ENCODE measurements around the gene UMPS.

UMPS gene

DNA sequence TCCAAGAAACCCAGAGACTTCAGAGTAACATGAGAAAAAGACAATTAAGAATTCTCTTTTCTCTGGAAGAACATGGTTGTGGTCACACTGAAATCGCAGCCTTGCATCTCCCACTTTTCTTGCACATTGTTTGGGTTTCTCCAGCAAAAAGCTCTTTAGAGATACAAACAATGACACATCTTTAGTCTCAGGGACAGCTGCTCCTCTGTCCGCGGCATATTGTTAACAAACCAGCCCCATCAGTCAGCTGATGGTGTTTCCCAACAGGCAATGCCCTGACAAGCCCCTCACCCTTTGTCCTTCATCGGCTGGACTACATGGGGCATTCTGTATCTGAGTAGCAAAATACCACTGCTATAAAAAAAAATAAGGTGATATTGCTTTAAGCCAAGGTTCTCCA lies 53.4 kb downstream of the UMPS start:
- peaks cover 14% of the 10 kb centered on the region for H3K27me3 ChIP-seq
- H3K4me3 ChIP-seq (ENCODE audit: low read depth in 1 of 2, low read length in 1 of 2), result no peak overlapping the region
- TF ChIP-seq, protein P1, sequence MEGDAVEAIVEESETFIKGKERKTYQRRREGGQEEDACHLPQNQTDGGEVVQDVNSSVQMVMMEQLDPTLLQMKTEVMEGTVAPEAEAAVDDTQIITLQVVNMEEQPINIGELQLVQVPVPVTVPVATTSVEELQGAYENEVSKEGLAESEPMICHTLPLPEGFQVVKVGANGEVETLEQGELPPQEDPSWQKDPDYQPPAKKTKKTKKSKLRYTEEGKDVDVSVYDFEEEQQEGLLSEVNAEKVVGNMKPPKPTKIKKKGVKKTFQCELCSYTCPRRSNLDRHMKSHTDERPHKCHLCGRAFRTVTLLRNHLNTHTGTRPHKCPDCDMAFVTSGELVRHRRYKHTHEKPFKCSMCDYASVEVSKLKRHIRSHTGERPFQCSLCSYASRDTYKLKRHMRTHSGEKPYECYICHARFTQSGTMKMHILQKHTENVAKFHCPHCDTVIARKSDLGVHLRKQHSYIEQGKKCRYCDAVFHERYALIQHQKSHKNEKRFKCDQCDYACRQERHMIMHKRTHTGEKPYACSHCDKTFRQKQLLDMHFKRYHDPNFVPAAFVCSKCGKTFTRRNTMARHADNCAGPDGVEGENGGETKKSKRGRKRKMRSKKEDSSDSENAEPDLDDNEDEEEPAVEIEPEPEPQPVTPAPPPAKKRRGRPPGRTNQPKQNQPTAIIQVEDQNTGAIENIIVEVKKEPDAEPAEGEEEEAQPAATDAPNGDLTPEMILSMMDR (IDR thresholded peaks at IDR 0.05), result no peak
- no peaks in the 10 kb centered on the region for H3K36me3 ChIP-seq
- no peaks in the 10 kb centered on the region for H3K4me1 ChIP-seq (ENCODE audit: control insufficient read depth in 1 of 2, insufficient read depth in 1 of 2, low read depth in 1 of 2, low read length in 1 of 2)
- no peaks in the 10 kb centered on the region for H3K9me3 ChIP-seq
- no peak overlapping the region for H3K27ac ChIP-seq

DNA sequence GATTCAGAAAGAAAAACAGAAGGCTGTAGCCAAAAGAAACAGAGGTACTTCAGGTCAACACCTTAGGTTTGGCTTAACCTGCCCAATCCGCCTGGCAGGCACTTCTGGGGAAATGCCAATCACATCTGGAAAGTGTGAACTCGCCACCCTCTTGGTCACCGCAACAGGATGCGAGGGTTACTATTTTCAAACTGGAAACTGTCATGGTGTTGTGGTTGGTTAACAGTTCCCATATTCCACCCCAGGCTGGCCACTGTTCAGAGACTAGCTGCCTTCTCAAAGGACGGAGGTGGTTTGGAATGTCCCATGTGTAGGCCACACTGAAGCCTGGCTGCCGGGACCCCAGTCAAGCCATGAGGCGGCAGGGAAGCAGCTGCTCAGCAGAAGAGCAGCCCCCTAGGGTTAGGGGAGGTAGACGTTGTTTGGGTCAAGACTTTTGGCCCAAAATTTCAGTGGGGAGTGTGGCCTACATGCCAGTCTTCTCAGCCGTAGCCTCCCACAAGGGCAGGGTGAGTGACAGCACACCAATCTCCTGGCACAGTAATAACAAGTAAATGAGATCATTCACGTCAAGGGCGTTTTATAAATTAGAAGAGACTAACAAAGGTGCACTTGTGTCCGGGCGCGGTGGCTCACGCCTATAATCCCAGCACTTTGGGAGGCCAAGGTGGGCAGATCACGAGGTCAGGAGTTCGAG lies 54.6 kb downstream of the UMPS start:
- Histone ChIP-seq H3K9me3 (no peaks in the 10 kb centered on the region), H3K27ac (no peak overlapping the region), H3K36me3 (no peaks in the 10 kb centered on the region), H3K27me3 (peaks cover 14% of the 10 kb centered on the region), H3K4me3 (ENCODE audit: low read depth in 1 of 2, low read length in 1 of 2) (no peak overlapping the region), H3K4me1 (ENCODE audit: control insufficient read depth in 1 of 2, insufficient read depth in 1 of 2, low read depth in 1 of 2, low read length in 1 of 2) (no peaks in the 10 kb centered on the region)
- TF ChIP-seq, protein P1 (IDR thresholded peaks at IDR 0.05), result no peak

DNA sequence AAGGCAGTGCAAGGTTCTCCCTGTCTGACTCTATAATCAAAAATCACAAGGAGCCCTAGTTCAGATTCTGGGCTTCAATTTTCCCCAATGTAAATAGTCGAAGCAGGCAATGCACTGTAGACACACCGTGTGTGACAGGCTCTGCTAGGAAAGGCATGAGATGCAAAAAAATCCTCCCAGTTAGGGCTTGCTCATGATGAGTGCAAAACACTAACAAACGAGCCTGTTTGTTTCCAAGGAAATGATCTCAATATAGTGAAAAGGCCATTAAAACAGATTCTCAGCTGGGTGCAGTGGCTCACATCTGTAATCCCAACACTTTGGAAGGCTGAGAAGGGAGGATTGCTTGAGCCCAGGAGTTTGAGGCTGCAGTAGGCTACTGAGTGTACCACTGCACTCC lies 55.7 kb downstream of the UMPS start:
- TF ChIP-seq, protein P1 (IDR thresholded peaks at IDR 0.05), result no peak
- no peaks in the 10 kb centered on the region for H3K9me3 ChIP-seq
- H3K36me3 ChIP-seq, result no peaks in the 10 kb centered on the region
- H3K27me3 ChIP-seq, result peaks cover 17% of the 10 kb centered on the region
- H3K27ac ChIP-seq, result no peak overlapping the region
- H3K4me1 ChIP-seq (ENCODE audit: control insufficient read depth in 1 of 2, insufficient read depth in 1 of 2, low read depth in 1 of 2, low read length in 1 of 2), result no peaks in the 10 kb centered on the region
- H3K4me3 ChIP-seq (ENCODE audit: low read depth in 1 of 2, low read length in 1 of 2), result no peak overlapping the region

DNA sequence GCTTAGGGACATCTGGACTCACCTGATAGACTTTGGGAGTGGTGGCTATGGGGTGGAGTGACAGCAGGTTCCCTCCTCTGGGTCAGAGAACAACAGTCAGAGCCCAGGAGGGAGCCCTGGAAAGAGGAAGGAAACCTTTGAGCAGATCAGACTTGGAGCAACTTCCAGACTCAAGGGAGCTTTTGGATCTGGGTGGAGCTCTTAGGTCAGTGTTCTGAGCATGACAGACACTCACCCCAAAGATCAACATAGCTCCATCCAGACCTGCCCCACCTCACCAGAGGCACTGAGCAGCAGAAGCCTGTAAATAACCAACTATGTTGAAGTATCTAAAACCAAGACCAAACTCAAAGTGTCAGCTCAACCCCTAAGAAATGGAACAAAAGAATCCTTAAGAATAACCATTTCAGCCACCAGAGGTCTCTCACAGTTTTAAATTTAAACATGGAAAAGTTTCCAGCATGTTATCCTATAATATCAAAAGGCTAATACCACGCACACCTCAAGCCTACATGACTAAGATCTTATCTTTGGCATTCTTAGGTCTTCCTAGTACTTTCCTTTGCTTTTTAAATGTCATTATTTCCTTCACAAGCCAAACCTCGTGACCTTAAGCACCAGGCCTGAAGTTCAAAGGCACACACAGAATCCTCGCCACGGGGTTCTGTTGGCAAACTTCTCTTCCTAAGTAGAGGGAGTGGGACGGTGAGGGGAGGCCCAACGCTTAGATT lies 56.4 kb downstream of the UMPS start:
- Histone ChIP-seq H3K27ac (no peak overlapping the region), H3K9me3 (no peaks in the 10 kb centered on the region), H3K4me3 (ENCODE audit: low read depth in 1 of 2, low read length in 1 of 2) (no peak overlapping the region), H3K36me3 (no peaks in the 10 kb centered on the region), H3K27me3 (peaks cover 21% of the 10 kb centered on the region), H3K4me1 (ENCODE audit: control insufficient read depth in 1 of 2, insufficient read depth in 1 of 2, low read depth in 1 of 2, low read length in 1 of 2) (no peaks in the 10 kb centered on the region)
- TF ChIP-seq, protein P1 (IDR thresholded peaks at IDR 0.05), result no peak

DNA sequence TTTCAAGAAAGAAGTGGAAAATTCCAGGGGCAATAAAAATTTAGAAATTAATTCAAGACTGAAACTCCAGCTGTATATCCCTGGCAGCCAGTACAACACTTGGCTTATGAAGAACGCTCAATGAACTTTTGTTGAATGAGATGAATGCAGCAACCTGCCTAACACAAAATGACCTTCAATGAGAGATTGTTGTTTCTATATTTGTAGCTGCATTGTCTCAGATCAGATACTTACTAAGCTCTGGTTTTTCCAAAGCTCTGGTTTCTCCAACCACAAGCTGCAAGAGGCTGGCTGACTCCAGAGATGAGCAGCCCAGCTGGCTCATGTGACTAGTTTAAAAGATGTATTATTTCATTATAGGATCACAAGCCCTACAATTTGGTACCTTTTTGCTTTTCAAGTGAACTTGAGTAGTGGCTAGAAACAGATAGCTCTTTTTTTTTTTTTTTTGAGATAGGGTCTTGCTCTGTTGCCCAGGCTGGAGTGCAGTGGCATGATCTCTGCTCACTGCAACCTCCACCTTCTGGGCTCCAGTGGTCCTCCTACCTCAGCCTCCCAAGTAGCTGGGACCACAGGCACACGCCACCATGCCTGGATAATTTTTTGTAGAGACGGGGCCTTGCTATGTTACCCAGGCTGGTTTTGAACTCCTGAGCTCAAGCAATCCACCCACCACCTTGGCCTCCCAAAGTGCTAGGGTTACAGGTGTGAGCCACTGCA lies 57.4 kb downstream of the UMPS start:
- no peak overlapping the region for H3K27ac ChIP-seq
- no peaks in the 10 kb centered on the region for H3K4me1 ChIP-seq (ENCODE audit: control insufficient read depth in 1 of 2, insufficient read depth in 1 of 2, low read depth in 1 of 2, low read length in 1 of 2)

More for the DNA sequence above, 57.4 kb downstream of the UMPS start:
- Histone ChIP-seq H3K9me3 (no peaks in the 10 kb centered on the region), H3K27me3 (peaks cover 19% of the 10 kb centered on the region), H3K4me3 (ENCODE audit: low read depth in 1 of 2, low read length in 1 of 2) (no peak overlapping the region), H3K36me3 (no peaks in the 10 kb centered on the region)
- TF ChIP-seq, protein P1 (IDR thresholded peaks at IDR 0.05), result no peak
